Measurements from ENCODE around the gene FRMPD4.

The FRMPD4 gene

GRCh38 chrX:12307961-12308360, 169.7 kb downstream of the FRMPD4 start:
- DNase-seq, result no peak

- no peak for DNase-seq
Observed at GRCh38 chrX:12308420-12308819, 170.1 kb downstream of the FRMPD4 start.

- DNase-seq, result no peak
Observed at GRCh38 chrX:12309040-12309743, 170.9 kb downstream of the FRMPD4 start.

GRCh38 chrX:12309744-12310076, 171.4 kb downstream of the FRMPD4 start:
- no peak for DNase-seq

- DNase-seq, result no peak
Observed at GRCh38 chrX:12314651-12315050, 176.4 kb downstream of the FRMPD4 start.

GRCh38 chrX:12315526-12315925, 177.3 kb downstream of the FRMPD4 start:
- DNase-seq, result no peak

- DNase-seq, result no peak
Observed at GRCh38 chrX:12319003-12319519, 180.8 kb downstream of the FRMPD4 start.

GRCh38 chrX:12319992-12320391, 181.7 kb downstream of the FRMPD4 start:
- no peak for DNase-seq

- no peak for DNase-seq
Observed at GRCh38 chrX:12322031-12322430, 183.8 kb downstream of the FRMPD4 start.

- DNase-seq, result no peak
Observed at GRCh38 chrX:12325171-12325570, 186.9 kb downstream of the FRMPD4 start.

- DNase-seq, result no peak
Observed at GRCh38 chrX:12327836-12328235, 189.6 kb downstream of the FRMPD4 start.

- DNase-seq, result no peak
Observed at GRCh38 chrX:12329476-12329875, 191.2 kb downstream of the FRMPD4 start.

GRCh38 chrX:12330841-12331240, 192.6 kb downstream of the FRMPD4 start:
- no peak for DNase-seq

GRCh38 chrX:12332786-12333347, 194.6 kb downstream of the FRMPD4 start:
- DNase-seq, result no peak

GRCh38 chrX:12339921-12340320, 201.6 kb downstream of the FRMPD4 start:
- no peak for DNase-seq

- DNase-seq, result no peak
Observed at GRCh38 chrX:12344954-12345353, 206.7 kb downstream of the FRMPD4 start.

- DNase-seq, result no peak
Observed at GRCh38 chrX:12349201-12349600, 210.9 kb downstream of the FRMPD4 start.

GRCh38 chrX:12352922-12353321, 214.6 kb downstream of the FRMPD4 start:
- DNase-seq, result no peak

- DNase-seq, result no peak
Observed at GRCh38 chrX:12360383-12360782, 222.1 kb downstream of the FRMPD4 start.

- no peak for DNase-seq
Observed at GRCh38 chrX:12360986-12361598, 222.8 kb downstream of the FRMPD4 start.

- no peak for DNase-seq
Observed at GRCh38 chrX:12363216-12363615, 224.9 kb downstream of the FRMPD4 start.

GRCh38 chrX:12366440-12366839, 228.2 kb downstream of the FRMPD4 start:
- no peak for DNase-seq

GRCh38 chrX:12367254-12367653, 229.0 kb downstream of the FRMPD4 start:
- DNase-seq, result no peak

GRCh38 chrX:12370497-12370986, 232.3 kb downstream of the FRMPD4 start:
- no peak for DNase-seq

All from inflammatory macrophage treated with lipopolysaccharide for 1 hour (primary cell).